Fibroblast of lung (primary cell): Measurements from ENCODE around the gene PLEKHA7. TPM values are rescaled to one million over a fixed set of nuclear protein-coding genes. Genes with fewer than 3 reads are reported as not detected.
"Not testable (repeated sequence)": the region's sequence is repeated elsewhere in the genome, so short reads cannot be mapped to it uniquely, and the experiment has no call there.

ENCODE experiments used
- DNase-seq, 2 donors: peaks; one replicate each; pipeline versions ENCODE4 v3.0.0 to v3.0.0-alpha.2; 2010; ENCODE audit warnings: low read depth in 2 of 2
- H2AFZ ChIP-seq: 2 replicates; pipeline ENCODE4 v1.5.1; 2012; ENCODE audit warnings: low read length, control low read depth, inconsistent platforms
- H3K27ac ChIP-seq: 2 replicates; pipeline ENCODE4 v1.5.1; 2011; ENCODE audit warnings: low read length, control low read depth; ENCODE audit not compliant: insufficient read depth
- H3K27me3 ChIP-seq: 2 replicates; pipeline ENCODE4 v1.5.1; 2011; ENCODE audit warnings: mild to moderate bottlenecking, low read length; ENCODE audit not compliant: control insufficient read depth, insufficient read depth
- H3K36me3 ChIP-seq: 2 replicates; pipeline ENCODE4 v1.5.1; 2011; ENCODE audit warnings: low read length; ENCODE audit not compliant: control insufficient read depth, insufficient read depth
- H3K4me1 ChIP-seq: 2 replicates; pipeline ENCODE4 v1.5.1; 2011; ENCODE audit warnings: low read length; ENCODE audit not compliant: control insufficient read depth, insufficient read depth; ENCODE audit errors: extremely low read depth
- H3K4me2 ChIP-seq: 2 replicates; pipeline ENCODE4 v1.5.1; 2011; ENCODE audit warnings: low read length, control low read depth; ENCODE audit not compliant: insufficient read depth; ENCODE audit errors: extremely low read depth
- H3K4me3 ChIP-seq, 4 experiments: fragments of 200-600 bp in 1 of 4; sonication (generic) in 1 of 4; replicated peaks in 1 of 4; 2 replicates each; pipeline ENCODE4 v1.5.1; 2011 to 2016; ENCODE audit warnings: low read length in 4 of 4, low read depth in 3 of 4, mild to moderate bottlenecking in 3 of 4, control low read depth in 2 of 4, inconsistent platforms in 1 of 4, mixed read lengths in 1 of 4; ENCODE audit not compliant: insufficient read depth in 1 of 4; ENCODE audit errors: control extremely low read depth in 1 of 4
- H3K79me2 ChIP-seq: 2 replicates; pipeline ENCODE4 v1.5.1; 2012; ENCODE audit warnings: mild to moderate bottlenecking, low read length, inconsistent platforms; ENCODE audit not compliant: control insufficient read depth, insufficient read depth
- H3K9ac ChIP-seq: 2 replicates; pipeline ENCODE4 v1.5.1; 2011; ENCODE audit warnings: mild to moderate bottlenecking, low read length, control low read depth; ENCODE audit not compliant: insufficient read depth
- H3K9me3 ChIP-seq: 2 replicates; pipeline ENCODE4 v1.5.1; 2012; ENCODE audit warnings: low read depth, low read length; ENCODE audit not compliant: control insufficient read depth, insufficient read depth
- H4K20me1 ChIP-seq: 2 replicates; pipeline ENCODE4 v1.5.1; 2011; ENCODE audit warnings: low read length; ENCODE audit not compliant: control insufficient read depth, insufficient read depth; ENCODE audit errors: extremely low read depth
- CTCF ChIP-seq, 2 donors: IDR thresholded peaks in 1 of 2; conservative IDR thresholded peaks in 1 of 2; 1 replicate in 1 of 2; 2 replicates in 1 of 2; pipeline ENCODE4 v1.5.1; 2011 to 2012; ENCODE audit warnings: low read length in 2 of 2, control low read depth in 1 of 2, inconsistent platforms in 1 of 2, low read depth in 1 of 2, mild to moderate bottlenecking in 1 of 2
- EZH2 ChIP-seq: IDR thresholded peaks from 2 replicates; pipeline ENCODE4 v1.5.1; 2012; ENCODE audit warnings: low read length, control low read depth, mild to moderate bottlenecking; ENCODE audit errors: missing control alignments
- polyA plus RNA-seq, 2 donors: library from polyadenylated mRNA; depleted of rRNA in 1 of 2; stranded (reverse) in 1 of 2; unstranded in 1 of 2; fragments of >200 nt; gene quantifications; 2 replicates each; pipeline ENCODE4 v1.2.1, GENCODE V29; 2011 to 2012; ENCODE audit warnings: missing spikeins in 1 of 2
- total RNA-seq: library from RNA; depleted of rRNA; stranded (reverse); fragments of >200 nt; gene quantifications from 2 replicates; pipeline ENCODE4 v1.2.1, GENCODE V29; 2014

PLEKHA7 gene
- total and polyA plus RNA-seq, 2 donors (not counting 1 experiment from before 2014, with no cell fraction given): 0.11 to 0.17 TPM

- H3K9ac ChIP-seq: no peak overlapping the region
These were observed 147.1 kb downstream of the PLEKHA7 start for GRCh38 chr11:16867097-16867496.

GRCh38 chr11:16864428-16864827 lies 149.8 kb downstream of the PLEKHA7 start:
- not testable (repeated sequence) for H3K9ac ChIP-seq, H3K36me3 ChIP-seq, H3K4me1 ChIP-seq, H3K27me3 ChIP-seq, H3K4me3 ChIP-seq, H3K27ac ChIP-seq, DNase-seq, H3K4me2 ChIP-seq, H4K20me1 ChIP-seq, H3K79me2 ChIP-seq, H3K9me3 ChIP-seq, H2AFZ ChIP-seq

More at GRCh38 chr11:16867097-16867496, 147.1 kb downstream of the PLEKHA7 start:
- Histone ChIP-seq H4K20me1 (no peaks in the 10 kb centered on the region), H3K79me2 (no peaks in the 10 kb centered on the region), H3K27me3 (no peaks in the 10 kb centered on the region), H3K4me2 (no peak overlapping the region), H3K36me3 (no peaks in the 10 kb centered on the region), H2AFZ (no peak overlapping the region), H3K9me3 (no peaks in the 10 kb centered on the region), H3K4me3 (no peak overlapping the region), H3K27ac (no peak overlapping the region), H3K4me1 (no peaks in the 10 kb centered on the region)
- DNase-seq: no peak
- TF ChIP-seq CTCF (conservative IDR thresholded peaks at IDR 0.05 in 1 of 2, IDR thresholded peaks at IDR 0.05 in 1 of 2; ENCODE audit: low read depth in 1 of 2, low read length in 2 of 2) (no peak), EZH2 (no peak)

GRCh38 chr11:16863389-16863788 lies 150.8 kb downstream of the PLEKHA7 start:
- TF ChIP-seq CTCF (conservative IDR thresholded peaks at IDR 0.05 in 1 of 2, IDR thresholded peaks at IDR 0.05 in 1 of 2; ENCODE audit: low read depth in 1 of 2, low read length in 2 of 2) (no peak), EZH2 (no peak)
- Histone ChIP-seq H3K79me2 (no peaks in the 10 kb centered on the region), H3K27me3 (peaks cover 2% of the 10 kb centered on the region), H3K27ac (no peak overlapping the region), H3K36me3 (no peaks in the 10 kb centered on the region), H3K4me1 (no peaks in the 10 kb centered on the region), H3K4me2 (no peak overlapping the region), H3K9ac (no peak overlapping the region), H2AFZ (no peak overlapping the region), H3K4me3 (no peak overlapping the region), H3K9me3 (no peaks in the 10 kb centered on the region), H4K20me1 (no peaks in the 10 kb centered on the region)
- peak in 1 of 2 donors; percentile 17 for DNase-seq
